CD14-positive monocyte (primary cell): Measurements from ENCODE around the gene WDR4. TPM values are rescaled to one million over a fixed set of nuclear protein-coding genes. Genes with fewer than 3 reads are reported as not detected.
"Not testable (repeated sequence)": the region's sequence is repeated elsewhere in the genome, so short reads cannot be mapped to it uniquely, and the experiment has no call there.

Experiments used
- DNase-seq, 3 donors: peaks; one replicate each; pipeline ENCODE4 v3.0.0-alpha.2; 2011 to 2022
- H2AFZ ChIP-seq: 2 replicates; pipeline ENCODE4 v1.6.0; 2012; ENCODE audit warnings: mild to moderate bottlenecking, low read depth, low read length, inconsistent platforms; ENCODE audit not compliant: insufficient read depth, poor library complexity, severe bottlenecking
- H3K27ac ChIP-seq, 2 donors: 1 replicate in 1 of 2; 2 replicates in 1 of 2; pipeline ENCODE4 v1.5.1; 2012 to 2013; ENCODE audit warnings: low read length in 2 of 2, control low read depth in 1 of 2, inconsistent platforms in 1 of 2, low read depth in 1 of 2, mild to moderate bottlenecking in 1 of 2
- H3K27me3 ChIP-seq, 2 donors: one replicate each; pipeline versions ENCODE4 v1.6.0 to v1.6.1; 2011 to 2013; ENCODE audit warnings: low read length in 2 of 2; ENCODE audit not compliant: control insufficient read depth in 2 of 2, insufficient read depth in 2 of 2
- H3K36me3 ChIP-seq, 2 donors: replicated peaks in 1 of 2; 1 replicate in 1 of 2; 2 replicates in 1 of 2; pipeline versions ENCODE4 v1.5.1 to v1.6.1; 2012 to 2013; ENCODE audit warnings: low read length in 2 of 2, control low read depth in 1 of 2, inconsistent platforms in 1 of 2, mild to moderate bottlenecking in 1 of 2; ENCODE audit not compliant: insufficient read depth in 2 of 2, control insufficient read depth in 1 of 2
- H3K4me1 ChIP-seq, 2 donors: 1 replicate in 1 of 2; 2 replicates in 1 of 2; pipeline versions ENCODE4 v1.5.1 to v1.6.1; 2012 to 2013; ENCODE audit warnings: low read length in 2 of 2, control low read depth in 1 of 2, inconsistent platforms in 1 of 2, mild to moderate bottlenecking in 1 of 2, moderate library complexity in 1 of 2; ENCODE audit not compliant: insufficient read depth in 2 of 2, control insufficient read depth in 1 of 2
- H3K4me2 ChIP-seq: replicated peaks from 2 replicates; pipeline ENCODE3; 2012; ENCODE audit warnings: low read length, moderate library complexity, mild to moderate bottlenecking; ENCODE audit not compliant: poor library complexity, severe bottlenecking; ENCODE audit errors: extremely low read depth
- H3K4me3 ChIP-seq, 3 experiments: fragments of 200-600 bp in 1 of 3; sonication (generic) in 1 of 3; replicated peaks in 1 of 3; 1 replicate in 2 of 3; 2 replicates in 1 of 3; pipeline ENCODE4 v1.5.1; 2011 to 2013; ENCODE audit warnings: low read length in 3 of 3, mild to moderate bottlenecking in 3 of 3, control low read depth in 2 of 3, low read depth in 2 of 3, inconsistent platforms in 1 of 3, moderate library complexity in 1 of 3
- H3K79me2 ChIP-seq: 2 replicates; pipeline ENCODE4 v1.6.0; 2012; ENCODE audit warnings: mild to moderate bottlenecking, control low read depth, inconsistent platforms, low read length, moderate library complexity; ENCODE audit not compliant: insufficient read depth
- H3K9ac ChIP-seq: 2 replicates; pipeline ENCODE4 v1.6.0; 2017; ENCODE audit warnings: low read length, mild to moderate bottlenecking; ENCODE audit not compliant: insufficient read depth, poor library complexity, severe bottlenecking
- H3K9me3 ChIP-seq, 2 donors: replicated peaks in 1 of 2; 1 replicate in 1 of 2; 2 replicates in 1 of 2; pipeline versions ENCODE4 v1.5.1 to v1.6.1; 2012 to 2013; ENCODE audit warnings: low read length in 2 of 2, control low read depth in 1 of 2; ENCODE audit not compliant: control insufficient read depth in 1 of 2, insufficient read depth in 1 of 2
- H4K20me1 ChIP-seq: 2 replicates; pipeline ENCODE4 v1.6.0; 2012; ENCODE audit warnings: mild to moderate bottlenecking, low read length, control low read depth, moderate library complexity; ENCODE audit not compliant: insufficient read depth
- H3K27ac Mint-ChIP-seq, 7 donors: one replicate each; pipeline ENCODE4 v1.8.0; 2020; ENCODE audit warnings: mild to moderate bottlenecking in 7 of 7, mixed read lengths in 7 of 7, moderate library complexity in 6 of 7, inconsistent platforms in 2 of 7
- H3K27me3 Mint-ChIP-seq, 3 donors: one replicate each; pipeline ENCODE4 v1.8.0; 2021 to 2022; ENCODE audit warnings: low read depth in 3 of 3, mild to moderate bottlenecking in 3 of 3, mixed read lengths in 3 of 3, moderate library complexity in 3 of 3, inconsistent platforms in 1 of 3
- H3K36me3 Mint-ChIP-seq, 2 donors: one replicate each; pipeline ENCODE4 v1.8.0; 2020; ENCODE audit warnings: mixed read lengths in 2 of 2, inconsistent platforms in 1 of 2, mild to moderate bottlenecking in 1 of 2
- H3K4me1 Mint-ChIP-seq: one replicate; pipeline ENCODE4 v1.8.0; 2020; ENCODE audit warnings: mild to moderate bottlenecking, mixed read lengths
- H3K4me3 Mint-ChIP-seq, 2 donors: one replicate each; pipeline ENCODE4 v1.8.0; 2020; ENCODE audit warnings: mild to moderate bottlenecking in 2 of 2, mixed read lengths in 2 of 2, moderate library complexity in 1 of 2
- H3K9me3 Mint-ChIP-seq, 7 donors: one replicate each; pipeline ENCODE4 v1.8.0; 2020 to 2022; ENCODE audit warnings: mixed read lengths in 7 of 7, mild to moderate bottlenecking in 6 of 7, moderate library complexity in 6 of 7, inconsistent platforms in 2 of 7
- whole genome bisulfite sequencing: methylation state at CpG from one replicate; pipeline ENCODE4 v1.1.5; 2013; ENCODE audit warnings: missing lambda C conversion rate; ENCODE audit not compliant: insufficient coverage; 5-methylcytosine and 5-hydroxymethylcytosine counted together
- intact Hi-C, 2 donors: fragments of 100-400 bp; cut with micrococcal nuclease; formaldehyde crosslinking; loops; one replicate each; pipeline versions ENCODE4 v1.15.0 to v1.15.1; 2023
- polyA plus RNA-seq, 3 donors: library from polyadenylated mRNA; depleted of rRNA in 1 of 3; unstranded in 2 of 3; stranded (reverse) in 1 of 3; fragments of 300-500 nt in 2 of 3; fragments of >200 nt in 1 of 3; fragmentation: Illumina TruSeq in 2 of 3; gene quantifications; 1 replicate in 2 of 3; 2 replicates in 1 of 3; pipeline ENCODE4 v1.2.3, GENCODE V29; 2012 to 2021
- TF ChIP-seq, protein P1 (sequence below): fragments of 200-600 bp; IDR thresholded peaks from one replicate; pipeline ENCODE4 v1.8.0; 2022; ENCODE audit warnings: antibody characterized with exemption, mild to moderate bottlenecking

WDR4 gene
- polyA plus RNA-seq, 3 donors: 2.9 to 7.0 (median 3.6) TPM

DNA sequence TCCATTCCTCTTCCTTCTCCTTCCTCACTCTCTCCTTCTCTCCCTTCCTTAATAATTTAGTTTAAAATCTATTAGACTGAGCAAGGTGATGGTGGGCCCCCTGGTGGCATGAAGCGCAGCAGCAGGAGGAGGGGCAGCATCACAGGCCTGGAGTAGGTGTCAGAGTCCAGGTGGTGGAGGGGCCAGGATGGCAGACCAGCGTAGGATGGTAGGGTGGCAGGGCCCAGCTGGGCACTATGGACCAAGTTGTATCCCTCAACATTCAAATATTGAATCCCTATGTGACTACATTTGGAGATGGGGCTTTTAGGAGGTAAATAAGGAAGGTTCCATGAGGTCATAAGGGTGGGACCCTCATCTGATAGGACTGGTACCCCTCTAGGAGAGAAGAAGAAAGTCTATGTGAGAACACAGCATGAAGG is 61.0 kb downstream of the WDR4 start:
- TF ChIP-seq, protein P1, sequence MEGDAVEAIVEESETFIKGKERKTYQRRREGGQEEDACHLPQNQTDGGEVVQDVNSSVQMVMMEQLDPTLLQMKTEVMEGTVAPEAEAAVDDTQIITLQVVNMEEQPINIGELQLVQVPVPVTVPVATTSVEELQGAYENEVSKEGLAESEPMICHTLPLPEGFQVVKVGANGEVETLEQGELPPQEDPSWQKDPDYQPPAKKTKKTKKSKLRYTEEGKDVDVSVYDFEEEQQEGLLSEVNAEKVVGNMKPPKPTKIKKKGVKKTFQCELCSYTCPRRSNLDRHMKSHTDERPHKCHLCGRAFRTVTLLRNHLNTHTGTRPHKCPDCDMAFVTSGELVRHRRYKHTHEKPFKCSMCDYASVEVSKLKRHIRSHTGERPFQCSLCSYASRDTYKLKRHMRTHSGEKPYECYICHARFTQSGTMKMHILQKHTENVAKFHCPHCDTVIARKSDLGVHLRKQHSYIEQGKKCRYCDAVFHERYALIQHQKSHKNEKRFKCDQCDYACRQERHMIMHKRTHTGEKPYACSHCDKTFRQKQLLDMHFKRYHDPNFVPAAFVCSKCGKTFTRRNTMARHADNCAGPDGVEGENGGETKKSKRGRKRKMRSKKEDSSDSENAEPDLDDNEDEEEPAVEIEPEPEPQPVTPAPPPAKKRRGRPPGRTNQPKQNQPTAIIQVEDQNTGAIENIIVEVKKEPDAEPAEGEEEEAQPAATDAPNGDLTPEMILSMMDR: peak; percentile 95
- no peak overlapping the region for H3K27ac Mint-ChIP-seq
- no peak overlapping the region for H3K4me3 Mint-ChIP-seq

GRCh38 chr21:42815217-42815616 is 64.1 kb downstream of the WDR4 start:
- no peaks in the 10 kb centered on the region for H3K79me2 ChIP-seq
- H3K36me3 ChIP-seq: no peaks in the 10 kb centered on the region
- H3K27ac Mint-ChIP-seq: no peak overlapping the region
- TF ChIP-seq, protein P1: no peak
- no peak overlapping the region for H3K4me2 ChIP-seq
- H3K27me3 ChIP-seq: no peaks in the 10 kb centered on the region
- H4K20me1 ChIP-seq: no peaks in the 10 kb centered on the region
- no peak overlapping the region for H2AFZ ChIP-seq
- no CpG with 5 or more reads among the region's 1 CpG for WGBS
- H3K4me3 Mint-ChIP-seq: no peak overlapping the region
- no peaks in the 10 kb centered on the region for H3K36me3 Mint-ChIP-seq
- intact Hi-C loops: loop anchor here (5.0 kb wide), 2 partner anchors 163 to 668 kb away; partner anchors contain the start of gene PDE9A (in 1 of the 2)
- H3K27ac ChIP-seq: no peak overlapping the region
- H3K9me3 Mint-ChIP-seq: peaks cover 2 to 22% (median 13%) of the 10 kb centered on the region in 7 donors
- peaks cover 0 to 4% of the 10 kb centered on the region in 2 donors for H3K4me1 ChIP-seq
- H3K9me3 ChIP-seq: peaks cover 0 to 10% of the 10 kb centered on the region in 2 donors
- DNase-seq: no peak
- H3K4me3 ChIP-seq: no peak overlapping the region
- H3K4me1 Mint-ChIP-seq: peaks cover 3% of the 10 kb centered on the region
- no peak overlapping the region for H3K9ac ChIP-seq
- peaks cover 0 to 2% (median 2%) of the 10 kb centered on the region in 3 donors for H3K27me3 Mint-ChIP-seq

More for the DNA sequence above, 61.0 kb downstream of the WDR4 start:
- H3K9me3 ChIP-seq: peaks cover 0 to 10% of the 10 kb centered on the region in 2 donors
- no peak overlapping the region for H3K9ac ChIP-seq
- H3K27ac ChIP-seq: no peak overlapping the region
- H3K27me3 Mint-ChIP-seq: peaks cover 0 to 4% (median 2%) of the 10 kb centered on the region in 3 donors
- H3K36me3 ChIP-seq: no peaks in the 10 kb centered on the region
- DNase-seq: peak; percentile 29 to 50 (median 42)
- no peaks in the 10 kb centered on the region for H3K79me2 ChIP-seq
- no peak overlapping the region for H3K4me2 ChIP-seq
- H3K4me1 ChIP-seq: no peaks in the 10 kb centered on the region
- no peaks in the 10 kb centered on the region for H3K4me1 Mint-ChIP-seq
- H3K27me3 ChIP-seq: no peaks in the 10 kb centered on the region
- no peak overlapping the region for H3K4me3 ChIP-seq
- H3K36me3 Mint-ChIP-seq: no peaks in the 10 kb centered on the region
- no peak overlapping the region for H2AFZ ChIP-seq
- intact Hi-C loops: loop anchor here (1.0 to 5.0 kb wide), 5 partner anchors 164 to 671 kb away; partner anchors contain the start of gene PDE9A (in 1 of the 2)
- H3K9me3 Mint-ChIP-seq: peaks cover 2 to 22% (median 13%) of the 10 kb centered on the region in 7 donors
- no peaks in the 10 kb centered on the region for H4K20me1 ChIP-seq
- 20% methylated on average over 1 of the region's 2 CpGs for WGBS

DNA sequence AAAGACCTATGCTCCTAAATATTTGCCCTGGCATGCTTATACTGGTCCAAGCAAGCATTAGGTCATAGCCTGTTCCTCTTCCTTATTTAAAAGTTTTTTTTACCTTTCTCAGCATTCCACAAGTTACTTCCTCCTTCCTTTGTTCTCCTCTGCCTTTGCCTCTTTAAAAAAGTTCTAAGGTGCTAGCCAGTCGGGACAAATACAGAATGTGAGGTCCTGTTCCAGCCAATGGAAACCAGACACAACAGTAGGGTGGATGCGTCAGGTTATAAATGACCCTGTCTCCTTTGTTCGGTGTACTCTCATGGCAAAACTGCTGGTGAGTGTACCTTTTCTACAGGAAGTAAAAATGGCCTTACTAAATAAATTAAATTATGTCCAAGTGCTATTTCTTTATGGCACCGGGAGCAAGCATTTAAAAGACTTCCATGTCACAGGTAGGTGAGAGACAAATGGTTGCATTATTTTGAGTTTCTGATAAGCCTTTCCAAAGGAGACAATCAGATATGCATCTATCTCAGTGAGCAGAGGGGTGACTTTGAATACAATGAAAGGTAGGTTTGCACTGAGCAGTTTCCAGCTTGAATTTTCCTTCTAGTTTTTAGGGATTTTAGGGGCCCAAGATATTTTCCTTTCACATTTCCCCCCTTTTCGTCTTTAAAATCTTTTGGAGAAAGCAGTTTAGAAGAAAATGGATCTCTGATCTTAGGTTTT is 66.7 kb downstream of the WDR4 start:
- H3K4me2 ChIP-seq, H3K36me3 ChIP-seq, H3K36me3 Mint-ChIP-seq, H3K79me2 ChIP-seq, H3K9ac ChIP-seq, H3K4me1 ChIP-seq, H3K4me3 ChIP-seq, intact Hi-C loops, H3K4me3 Mint-ChIP-seq, DNase-seq, H2AFZ ChIP-seq, H3K27me3 ChIP-seq, H4K20me1 ChIP-seq, H3K27me3 Mint-ChIP-seq, H3K27ac Mint-ChIP-seq, H3K27ac ChIP-seq: not testable (repeated sequence)
- WGBS: 0% methylated on average over 1 of the region's 5 CpGs
- peaks cover 2 to 22% (median 13%) of the 10 kb centered on the region in 7 donors for H3K9me3 Mint-ChIP-seq
- H3K9me3 ChIP-seq: peaks cover 0 to 10% of the 10 kb centered on the region in 2 donors
- peaks cover 10% of the 10 kb centered on the region for H3K4me1 Mint-ChIP-seq
